Endothelial cell of umbilical vein (primary cell): Measurements from ENCODE around the gene FUNDC1.

Experiments used
- POLR2A ChIP-seq: IDR thresholded peaks from 2 replicates; pipeline ENCODE4 v1.6.1; 2012; ENCODE audit warnings: low read depth, mild to moderate bottlenecking, control low read depth, low read length
- POLR2AphosphoS5 ChIP-seq: IDR thresholded peaks from 2 replicates; pipeline ENCODE4 v1.6.1; 2012; ENCODE audit warnings: low read depth, mild to moderate bottlenecking, control low read depth, low read length, moderate library complexity; ENCODE audit not compliant: insufficient read depth
- TF ChIP-seq, protein P1 (sequence below), 2 donors: IDR thresholded peaks; 1 replicate in 1 of 2; 2 replicates in 1 of 2; pipeline ENCODE4 v1.5.1; 2011; ENCODE audit warnings: low read length in 2 of 2, mild to moderate bottlenecking in 2 of 2, moderate library complexity in 2 of 2, control low read depth in 1 of 2, inconsistent platforms in 1 of 2, low read depth in 1 of 2; ENCODE audit not compliant: insufficient read depth in 1 of 2; ENCODE audit errors: extremely low read depth in 1 of 2
- TF ChIP-seq, protein P2 (sequence below): IDR thresholded peaks from 2 replicates; pipeline ENCODE4 v1.6.1; 2011; ENCODE audit not compliant: insufficient read depth, insufficient read length

- TF ChIP-seq, protein P1, sequence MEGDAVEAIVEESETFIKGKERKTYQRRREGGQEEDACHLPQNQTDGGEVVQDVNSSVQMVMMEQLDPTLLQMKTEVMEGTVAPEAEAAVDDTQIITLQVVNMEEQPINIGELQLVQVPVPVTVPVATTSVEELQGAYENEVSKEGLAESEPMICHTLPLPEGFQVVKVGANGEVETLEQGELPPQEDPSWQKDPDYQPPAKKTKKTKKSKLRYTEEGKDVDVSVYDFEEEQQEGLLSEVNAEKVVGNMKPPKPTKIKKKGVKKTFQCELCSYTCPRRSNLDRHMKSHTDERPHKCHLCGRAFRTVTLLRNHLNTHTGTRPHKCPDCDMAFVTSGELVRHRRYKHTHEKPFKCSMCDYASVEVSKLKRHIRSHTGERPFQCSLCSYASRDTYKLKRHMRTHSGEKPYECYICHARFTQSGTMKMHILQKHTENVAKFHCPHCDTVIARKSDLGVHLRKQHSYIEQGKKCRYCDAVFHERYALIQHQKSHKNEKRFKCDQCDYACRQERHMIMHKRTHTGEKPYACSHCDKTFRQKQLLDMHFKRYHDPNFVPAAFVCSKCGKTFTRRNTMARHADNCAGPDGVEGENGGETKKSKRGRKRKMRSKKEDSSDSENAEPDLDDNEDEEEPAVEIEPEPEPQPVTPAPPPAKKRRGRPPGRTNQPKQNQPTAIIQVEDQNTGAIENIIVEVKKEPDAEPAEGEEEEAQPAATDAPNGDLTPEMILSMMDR (IDR thresholded peaks at IDR 0.05; ENCODE audit: extremely low read depth in 1 of 2, insufficient read depth in 1 of 2, low read depth in 1 of 2, low read length in 2 of 2) = no peak
- no peak for TF ChIP-seq POLR2A
- no peak for TF ChIP-seq POLR2AphosphoS5
- TF ChIP-seq, protein P2, sequence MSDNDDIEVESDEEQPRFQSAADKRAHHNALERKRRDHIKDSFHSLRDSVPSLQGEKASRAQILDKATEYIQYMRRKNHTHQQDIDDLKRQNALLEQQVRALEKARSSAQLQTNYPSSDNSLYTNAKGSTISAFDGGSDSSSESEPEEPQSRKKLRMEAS = no peak
Measured at GRCh38 chrX:44569122-44569521, 26.5 kb upstream of the FUNDC1 start.
